ENCODE data around the gene SPATS2.

DNA sequence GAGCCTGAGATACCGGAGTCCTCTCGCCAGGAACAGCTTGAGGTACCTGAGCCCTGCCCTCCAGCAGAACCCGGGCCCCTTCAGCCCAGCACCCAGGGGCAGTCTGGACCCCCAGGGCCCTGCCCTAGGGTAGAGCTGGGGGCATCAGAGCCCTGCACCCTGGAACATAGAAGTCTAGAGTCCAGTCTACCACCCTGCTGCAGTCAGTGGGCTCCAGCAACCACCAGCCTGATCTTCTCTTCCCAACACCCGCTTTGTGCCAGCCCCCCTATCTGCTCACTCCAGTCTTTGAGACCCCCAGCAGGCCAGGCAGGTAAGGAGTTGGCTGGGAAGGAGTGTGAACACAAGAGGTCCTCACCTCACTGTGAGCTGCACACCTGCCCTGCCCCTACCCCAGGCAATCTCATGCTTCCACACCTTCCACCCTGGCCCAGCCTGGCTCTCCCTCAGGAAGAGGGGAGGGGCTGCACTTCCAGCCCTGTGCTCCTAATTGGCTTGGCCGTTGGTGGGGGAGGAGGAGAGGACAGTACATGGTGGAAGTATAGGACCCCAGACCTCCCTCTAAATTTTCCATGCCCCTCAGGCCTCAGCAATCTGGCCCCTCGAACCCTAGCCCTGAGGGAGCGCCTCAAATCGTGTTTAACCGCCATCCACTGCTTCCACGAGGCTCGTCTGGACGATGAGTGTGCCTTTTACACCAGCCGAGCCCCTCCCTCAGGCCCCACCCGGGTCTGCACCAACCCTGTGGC, 36.5 kb upstream of the SPATS2 start:
- no peak for TF ChIP-seq POLR2A (IDR thresholded peaks at IDR 0.05)
- TF ChIP-seq, protein P1, sequence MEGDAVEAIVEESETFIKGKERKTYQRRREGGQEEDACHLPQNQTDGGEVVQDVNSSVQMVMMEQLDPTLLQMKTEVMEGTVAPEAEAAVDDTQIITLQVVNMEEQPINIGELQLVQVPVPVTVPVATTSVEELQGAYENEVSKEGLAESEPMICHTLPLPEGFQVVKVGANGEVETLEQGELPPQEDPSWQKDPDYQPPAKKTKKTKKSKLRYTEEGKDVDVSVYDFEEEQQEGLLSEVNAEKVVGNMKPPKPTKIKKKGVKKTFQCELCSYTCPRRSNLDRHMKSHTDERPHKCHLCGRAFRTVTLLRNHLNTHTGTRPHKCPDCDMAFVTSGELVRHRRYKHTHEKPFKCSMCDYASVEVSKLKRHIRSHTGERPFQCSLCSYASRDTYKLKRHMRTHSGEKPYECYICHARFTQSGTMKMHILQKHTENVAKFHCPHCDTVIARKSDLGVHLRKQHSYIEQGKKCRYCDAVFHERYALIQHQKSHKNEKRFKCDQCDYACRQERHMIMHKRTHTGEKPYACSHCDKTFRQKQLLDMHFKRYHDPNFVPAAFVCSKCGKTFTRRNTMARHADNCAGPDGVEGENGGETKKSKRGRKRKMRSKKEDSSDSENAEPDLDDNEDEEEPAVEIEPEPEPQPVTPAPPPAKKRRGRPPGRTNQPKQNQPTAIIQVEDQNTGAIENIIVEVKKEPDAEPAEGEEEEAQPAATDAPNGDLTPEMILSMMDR (IDR thresholded peaks at IDR 0.05) = no peak

All from gastroesophageal sphincter (tissue), 3 donors.